Epithelial cell of proximal tubule (primary cell): Measurements from ENCODE around the gene LRRFIP1. TPM values are rescaled to one million over a fixed set of nuclear protein-coding genes. Genes with fewer than 3 reads are reported as not detected.

ENCODE experiments used
- DNase-seq: peaks from one replicate; pipeline ENCODE4 v3.0.0-alpha.2; 2011; ENCODE audit warnings: low read depth
- H3K4me3 ChIP-seq: 2 replicates; pipeline ENCODE4 v1.5.1; 2011; ENCODE audit warnings: low read depth, mild to moderate bottlenecking, low read length
- CTCF ChIP-seq: conservative IDR thresholded peaks from 2 replicates; pipeline ENCODE4 v1.5.1; 2012; ENCODE audit warnings: low read depth, mild to moderate bottlenecking, low read length
- total RNA-seq: library from RNA; depleted of rRNA; stranded (reverse); fragments of >200 nt; gene quantifications from 2 replicates; pipeline ENCODE4 v1.2.3, GENCODE V29; 2015

Gene LRRFIP1
- total RNA-seq, 1 donor from 2014 or later: 69.0 TPM

DNA sequence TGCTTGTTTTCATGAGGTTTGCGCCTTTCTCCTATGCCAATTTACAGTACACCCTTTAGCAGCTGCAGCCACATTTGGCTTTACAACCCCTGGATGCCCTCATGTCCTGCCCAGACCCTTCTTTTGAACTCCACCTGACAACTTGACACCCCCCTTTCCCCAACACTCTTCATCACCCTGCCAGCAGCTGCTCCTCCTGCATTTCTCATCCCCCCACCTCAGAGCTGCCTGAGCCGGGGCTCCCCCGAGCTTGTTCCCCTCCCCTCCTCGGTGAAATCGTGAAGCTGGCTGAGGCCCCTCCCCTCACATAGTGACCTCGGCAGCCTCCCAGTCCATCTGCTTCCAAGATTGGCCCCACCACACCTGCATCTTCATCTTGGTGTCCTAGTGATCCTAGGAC is 40.5 kb downstream of the LRRFIP1 start:
- no peak overlapping the region for H3K4me3 ChIP-seq
- TF ChIP-seq CTCF: no peak
- DNase-seq: no peak

GRCh38 chr2:237668440-237668839 is 41.1 kb downstream of the LRRFIP1 start:
- no peak for DNase-seq
- TF ChIP-seq CTCF: no peak
- no peak overlapping the region for H3K4me3 ChIP-seq

GRCh38 chr2:237669283-237669627 is 41.9 kb downstream of the LRRFIP1 start:
- TF ChIP-seq CTCF: no peak
- DNase-seq: no peak
- no peak overlapping the region for H3K4me3 ChIP-seq

GRCh38 chr2:237669628-237670392 is 42.4 kb downstream of the LRRFIP1 start:
- peak; percentile 90 for DNase-seq
- TF ChIP-seq CTCF: no peak

DNA sequence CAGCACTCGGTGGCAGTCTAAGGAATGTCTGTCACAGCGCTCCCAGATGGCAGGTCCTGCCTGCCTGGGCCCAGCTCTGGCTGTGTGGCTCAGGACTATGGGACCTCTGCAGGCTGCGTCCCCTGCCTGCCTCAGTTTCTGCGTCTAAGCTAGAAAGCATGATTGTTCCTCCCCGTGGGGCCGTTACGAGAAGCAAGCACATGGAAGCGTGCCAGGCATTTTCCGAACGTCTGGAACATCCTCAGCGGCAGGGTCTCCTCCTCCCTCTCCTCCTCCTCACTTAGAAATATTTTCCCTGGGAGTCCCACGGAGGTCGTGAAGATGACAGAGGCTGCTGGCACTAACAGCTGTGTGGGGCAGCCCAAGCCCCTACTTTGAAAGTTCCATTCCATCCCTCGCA is 43.3 kb downstream of the LRRFIP1 start:
- no peak for TF ChIP-seq CTCF
- DNase-seq: no peak
- no peak overlapping the region for H3K4me3 ChIP-seq

More at GRCh38 chr2:237669628-237670392, 42.4 kb downstream of the LRRFIP1 start:
- no peak overlapping the region for H3K4me3 ChIP-seq

GRCh38 chr2:237671466-237672138 is 44.2 kb downstream of the LRRFIP1 start:
- no peak overlapping the region for H3K4me3 ChIP-seq
- no peak for TF ChIP-seq CTCF
- no peak for DNase-seq
